Right lobe of liver (tissue), 6 donors: ENCODE data around the gene FNTB. TPM values are rescaled to one million over a fixed set of nuclear protein-coding genes. Genes with fewer than 3 reads are reported as not detected.

Source experiments
- ATAC-seq, 4 donors: fragments of 200-7000 bp; cut with Tn5 transposase; one replicate each; pipeline ENCODE4 v1.9.1; 2020; ENCODE audit warnings: mild to moderate bottlenecking in 4 of 4, moderate library complexity in 4 of 4
- DNase-seq, 3 donors: peaks; one replicate each; pipeline ENCODE4 v3.0.0-alpha.2; 2020
- H3K27ac ChIP-seq, 3 donors: fragments of 200-600 bp; one replicate each; pipeline ENCODE4 v1.8.0; 2022
- H3K27me3 ChIP-seq, 2 donors: fragments of 200-600 bp; one replicate each; pipeline ENCODE4 v1.8.0; 2022
- H3K36me3 ChIP-seq, 4 donors: fragments of 200-600 bp; sonication (generic) in 1 of 4; one replicate each; pipeline versions ENCODE4 v1.5.1 to v1.8.0; 2017 to 2022; ENCODE audit warnings: control low read depth in 1 of 4
- H3K4me1 ChIP-seq, 4 donors: fragments of 200-600 bp; sonication (generic) in 1 of 4; one replicate each; pipeline versions ENCODE4 v1.5.1 to v1.8.0; 2017 to 2022; ENCODE audit warnings: control low read depth in 1 of 4
- H3K4me3 ChIP-seq, 3 donors: fragments of 200-600 bp; one replicate each; pipeline ENCODE4 v1.8.0; 2022
- H3K9me3 ChIP-seq, 4 donors: fragments of 200-600 bp; sonication (generic) in 1 of 4; one replicate each; pipeline versions ENCODE4 v1.5.1 to v1.8.0; 2017 to 2022; ENCODE audit warnings: control low read depth in 1 of 4
- POLR2A ChIP-seq: fragments of 450-650 bp; IDR thresholded peaks from one replicate; pipeline ENCODE4 v1.6.1; 2017; ENCODE audit warnings: antibody characterized with exemption, mild to moderate bottlenecking
- WGBS: methylation state at CpG from one replicate; pipeline ENCODE4 v1.1.6; 2018; ENCODE audit warnings: low coverage, low lambda C conversion rate; ENCODE audit not compliant: insufficient coverage; ENCODE audit errors: missing lambda C conversion rate; 5-methylcytosine and 5-hydroxymethylcytosine counted together
- intact Hi-C, 2 donors: fragments of 100-400 bp; cut with DNase I; formaldehyde crosslinking; loops; one replicate each; pipeline versions ENCODE4 v1.11.2 to v1.14.1; 2022
- total RNA-seq, 6 experiments: library from RNA; depleted of rRNA in 2 of 6; stranded (reverse); fragments of >200 nt in 2 of 6; fragmentation: NEBNext Ultra II Directional in 3 of 6; extraction: Animal tissue kit (Norgen Biotek cat#: 25700) in 3 of 6; gene quantifications; one replicate each; pipeline versions ENCODE4 v1.1.0 to v1.2.4, GENCODE V29; 2016 to 2023
- TF ChIP-seq, protein P1 (sequence below), 4 donors: fragments of 200-600 bp in 3 of 4; fragments of 450-650 bp in 1 of 4; IDR thresholded peaks; one replicate each; pipeline versions ENCODE4 v1.5.1 to v1.8.0; 2016 to 2022; ENCODE audit warnings: antibody characterized with exemption in 4 of 4, mild to moderate bottlenecking in 2 of 4
- donor health status: DM: no; HTN: yes; CAD: no.
- donor health status: DM: no; HTN: no; CAD: no.
- donor health status: DM: no; HTN: no; CAD: no.
- donor health status: DM: no; HTN: yes; CAD: no.
- donor health status: DM: no; HTN: yes; CAD: no.

The FNTB gene
- total RNA-seq, 6 experiments from 2014 or later: 6.1 to 19.2 (median 9.0) TPM

DNA sequence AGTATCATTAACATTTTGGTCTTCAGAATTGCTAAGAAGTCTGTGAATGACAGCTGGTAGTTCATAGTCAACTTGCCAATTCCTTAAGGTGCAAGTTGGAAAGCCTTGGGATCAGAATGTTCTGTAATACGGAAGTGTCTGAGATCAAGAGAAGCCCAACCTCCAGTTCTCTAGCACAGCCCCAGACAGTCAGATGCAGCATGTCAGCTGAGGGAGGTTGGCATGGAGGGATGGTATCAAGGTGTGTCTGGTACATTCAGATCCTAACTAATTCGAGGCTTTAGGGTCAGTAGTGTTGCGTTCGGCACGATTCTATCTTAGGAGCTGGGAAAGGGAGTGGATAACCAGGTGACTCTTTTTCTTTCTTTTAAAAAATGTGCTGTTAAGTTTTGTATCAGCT is 38.3 kb downstream of the FNTB start:
- DNase-seq: no peak
- 90% methylated on average over 2 of the region's 5 CpGs for WGBS
- intact Hi-C loops: no loop called here
- no peak for TF ChIP-seq POLR2A
- TF ChIP-seq, protein P1, sequence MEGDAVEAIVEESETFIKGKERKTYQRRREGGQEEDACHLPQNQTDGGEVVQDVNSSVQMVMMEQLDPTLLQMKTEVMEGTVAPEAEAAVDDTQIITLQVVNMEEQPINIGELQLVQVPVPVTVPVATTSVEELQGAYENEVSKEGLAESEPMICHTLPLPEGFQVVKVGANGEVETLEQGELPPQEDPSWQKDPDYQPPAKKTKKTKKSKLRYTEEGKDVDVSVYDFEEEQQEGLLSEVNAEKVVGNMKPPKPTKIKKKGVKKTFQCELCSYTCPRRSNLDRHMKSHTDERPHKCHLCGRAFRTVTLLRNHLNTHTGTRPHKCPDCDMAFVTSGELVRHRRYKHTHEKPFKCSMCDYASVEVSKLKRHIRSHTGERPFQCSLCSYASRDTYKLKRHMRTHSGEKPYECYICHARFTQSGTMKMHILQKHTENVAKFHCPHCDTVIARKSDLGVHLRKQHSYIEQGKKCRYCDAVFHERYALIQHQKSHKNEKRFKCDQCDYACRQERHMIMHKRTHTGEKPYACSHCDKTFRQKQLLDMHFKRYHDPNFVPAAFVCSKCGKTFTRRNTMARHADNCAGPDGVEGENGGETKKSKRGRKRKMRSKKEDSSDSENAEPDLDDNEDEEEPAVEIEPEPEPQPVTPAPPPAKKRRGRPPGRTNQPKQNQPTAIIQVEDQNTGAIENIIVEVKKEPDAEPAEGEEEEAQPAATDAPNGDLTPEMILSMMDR (IDR thresholded peaks at IDR 0.05): no peak
- no peak for ATAC-seq
- Histone ChIP-seq H3K36me3 (peaks cover 0 to 8% (median 0%) of the 10 kb centered on the region in 4 donors), H3K9me3 (no peaks in the 10 kb centered on the region), H3K4me1 (peaks cover 0 to 5% (median 0%) of the 10 kb centered on the region in 4 donors), H3K27me3 (no peaks in the 10 kb centered on the region), H3K4me3 (no peak overlapping the region), H3K27ac (no peak overlapping the region)

DNA sequence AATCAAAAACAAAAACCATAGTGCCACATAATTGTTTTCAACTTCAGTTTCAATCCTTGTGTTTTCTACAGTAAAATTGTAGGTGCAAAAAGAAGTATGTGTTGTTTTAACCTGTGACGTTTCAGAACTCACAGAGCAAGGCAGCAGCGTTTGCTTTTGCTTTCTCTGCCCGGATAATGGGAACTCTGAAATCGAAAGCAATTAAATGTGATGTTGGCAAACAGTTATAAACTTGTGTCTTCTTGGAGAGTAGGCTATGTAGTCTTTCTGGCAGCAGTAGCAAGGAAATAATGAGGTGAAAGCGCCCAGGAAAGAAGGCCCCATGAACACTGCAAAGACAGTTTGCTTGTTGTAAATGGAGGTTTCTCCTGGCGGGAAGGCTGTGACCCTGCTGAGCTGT is 39.1 kb downstream of the FNTB start:
- H3K27ac ChIP-seq: no peak overlapping the region
- no peak for ATAC-seq
- TF ChIP-seq, protein P1 (IDR thresholded peaks at IDR 0.05): no peak
- TF ChIP-seq POLR2A: no peak
- no peak for DNase-seq
- H3K27me3 ChIP-seq: no peaks in the 10 kb centered on the region
- intact Hi-C loops: no loop called here
- WGBS: 78% methylated on average over 6 of the region's 6 CpGs
- no peak overlapping the region for H3K4me3 ChIP-seq
- H3K36me3 ChIP-seq: peaks cover 0 to 8% (median 0%) of the 10 kb centered on the region in 4 donors
- H3K4me1 ChIP-seq: no peaks in the 10 kb centered on the region
- no peaks in the 10 kb centered on the region for H3K9me3 ChIP-seq

DNA sequence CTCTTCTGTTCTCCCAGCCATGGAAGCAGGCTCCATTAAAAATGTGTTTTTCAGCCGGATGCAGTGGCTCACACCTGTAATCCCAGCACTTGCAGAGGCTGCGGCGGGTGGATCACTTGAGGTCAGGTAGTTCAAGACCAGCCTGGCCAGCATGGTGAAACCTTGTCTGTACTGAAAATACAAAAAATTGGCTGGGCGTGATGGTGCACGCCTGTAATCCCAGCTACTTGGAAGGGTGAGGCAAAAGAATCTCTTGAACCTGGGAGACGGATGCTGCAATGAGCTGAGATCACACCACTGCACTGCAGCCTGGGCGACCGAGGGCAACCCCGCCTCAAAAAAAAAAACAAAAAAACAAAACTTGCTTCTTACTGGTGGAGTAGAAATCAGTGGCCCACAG is 39.8 kb downstream of the FNTB start:
- DNase-seq (no peak), ATAC-seq (no peak)
- H3K4me1 ChIP-seq: peaks cover 0 to 1% (median 0%) of the 10 kb centered on the region in 4 donors
- intact Hi-C loops: no loop called here
- TF ChIP-seq, protein P1 (IDR thresholded peaks at IDR 0.05): no peak
- TF ChIP-seq POLR2A: no peak
- H3K27me3 ChIP-seq: no peaks in the 10 kb centered on the region
- 100% methylated on average over 1 of the region's 9 CpGs for WGBS
- H3K9me3 ChIP-seq: no peaks in the 10 kb centered on the region
- H3K4me3 ChIP-seq: no peak overlapping the region
- peaks cover 0 to 8% (median 0%) of the 10 kb centered on the region in 4 donors for H3K36me3 ChIP-seq
- no peak overlapping the region for H3K27ac ChIP-seq

DNA sequence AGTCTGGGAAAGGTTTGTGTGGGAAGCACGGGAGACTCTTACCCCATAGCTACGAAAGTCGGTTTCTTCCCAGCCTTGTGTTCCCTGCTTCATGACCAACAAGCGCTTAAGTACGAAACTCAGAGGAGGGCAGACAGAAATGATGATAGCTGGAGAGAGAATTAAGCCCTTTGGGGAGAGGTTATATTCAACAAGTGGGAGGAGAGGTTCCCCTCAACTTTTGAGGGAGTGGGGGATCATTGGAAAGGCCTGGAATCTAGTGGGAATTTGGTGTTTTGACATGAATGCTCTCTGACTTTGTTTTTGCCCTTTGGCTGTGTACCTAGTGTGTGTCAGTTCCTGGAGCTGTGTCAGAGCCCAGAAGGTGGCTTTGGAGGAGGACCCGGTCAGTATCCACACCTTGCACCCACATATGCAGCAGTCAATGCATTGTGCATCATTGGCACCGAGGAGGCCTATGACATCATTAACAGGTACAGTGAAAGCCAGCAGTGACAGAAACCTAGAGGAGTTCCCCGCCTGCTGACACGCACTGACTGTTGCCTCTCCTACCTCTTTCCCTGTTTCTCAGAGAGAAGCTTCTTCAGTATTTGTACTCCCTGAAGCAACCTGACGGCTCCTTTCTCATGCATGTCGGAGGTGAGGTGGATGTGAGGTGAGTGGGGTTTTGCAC is 40.6 kb downstream of the FNTB start:
- no peaks in the 10 kb centered on the region for H3K9me3 ChIP-seq
- ATAC-seq (no peak), DNase-seq (peak in 1 of 3 donors; percentile 30)
- H3K36me3 ChIP-seq: peaks cover 0 to 8% (median 0%) of the 10 kb centered on the region in 4 donors
- no peak overlapping the region for H3K27ac ChIP-seq
- 100% methylated on average over 6 of the region's 11 CpGs for WGBS
- intact Hi-C loops: no loop called here
- H3K4me3 ChIP-seq: no peak overlapping the region
- no peaks in the 10 kb centered on the region for H3K27me3 ChIP-seq
- TF ChIP-seq, protein P1 (IDR thresholded peaks at IDR 0.05): no peak
- TF ChIP-seq POLR2A: no peak
- H3K4me1 ChIP-seq: peaks cover 0 to 6% (median 0%) of the 10 kb centered on the region in 4 donors
